Hepatic stellate cell (primary cell): ENCODE data around the gene RNU6-8.

ENCODE experiments used
- DNase-seq: peaks from one replicate; pipeline ENCODE4 v3.0.0; 2011; ENCODE audit warnings: low spot score

RNU6-8 gene

DNA sequence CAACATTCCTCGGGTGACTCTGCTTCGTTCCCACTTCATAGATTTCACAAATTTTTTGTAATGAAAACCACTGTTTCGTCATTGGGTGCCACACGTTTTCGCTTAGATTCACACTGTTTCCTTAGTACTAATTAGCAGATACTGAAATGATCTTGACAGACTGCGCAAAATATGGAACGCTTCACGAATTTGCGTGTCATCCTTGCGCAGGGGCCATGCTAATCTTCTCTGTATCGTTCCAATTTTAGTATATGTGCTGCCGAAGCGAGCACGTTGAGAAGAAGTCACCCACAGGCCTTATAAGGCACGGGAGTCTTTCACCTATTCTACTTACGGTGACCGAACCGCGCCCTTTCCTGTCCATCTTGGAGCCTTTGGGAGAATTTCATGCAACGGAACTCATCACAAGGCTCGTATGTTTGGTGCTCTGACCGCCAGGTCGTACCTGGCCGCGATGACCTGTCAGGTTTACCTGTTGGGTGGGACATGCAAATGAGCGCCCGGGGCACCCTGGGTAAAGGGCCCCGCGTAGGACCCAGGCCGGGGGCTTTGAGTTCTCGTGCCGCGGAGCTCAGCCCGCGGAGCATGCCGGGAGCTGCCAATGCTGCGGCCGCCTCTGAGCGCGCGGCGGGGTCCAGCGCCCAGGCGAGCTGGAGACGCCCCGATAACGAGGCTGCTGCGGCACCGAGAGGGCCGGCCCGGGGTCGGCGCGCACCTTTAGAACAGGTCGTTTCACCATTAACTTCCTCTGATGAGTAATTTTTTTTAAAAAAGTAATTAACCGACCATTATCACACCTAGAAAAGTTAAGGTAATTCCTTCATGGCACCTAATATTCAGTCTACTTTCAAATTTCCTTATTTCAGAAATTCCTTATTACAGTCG, at the start of gene RNU6-8:
Gene RNU6-8, minus strand, starts transcription at position 272 of the 885 bp plus-strand sequence.
- peak; percentile 74 for DNase-seq

DNA sequence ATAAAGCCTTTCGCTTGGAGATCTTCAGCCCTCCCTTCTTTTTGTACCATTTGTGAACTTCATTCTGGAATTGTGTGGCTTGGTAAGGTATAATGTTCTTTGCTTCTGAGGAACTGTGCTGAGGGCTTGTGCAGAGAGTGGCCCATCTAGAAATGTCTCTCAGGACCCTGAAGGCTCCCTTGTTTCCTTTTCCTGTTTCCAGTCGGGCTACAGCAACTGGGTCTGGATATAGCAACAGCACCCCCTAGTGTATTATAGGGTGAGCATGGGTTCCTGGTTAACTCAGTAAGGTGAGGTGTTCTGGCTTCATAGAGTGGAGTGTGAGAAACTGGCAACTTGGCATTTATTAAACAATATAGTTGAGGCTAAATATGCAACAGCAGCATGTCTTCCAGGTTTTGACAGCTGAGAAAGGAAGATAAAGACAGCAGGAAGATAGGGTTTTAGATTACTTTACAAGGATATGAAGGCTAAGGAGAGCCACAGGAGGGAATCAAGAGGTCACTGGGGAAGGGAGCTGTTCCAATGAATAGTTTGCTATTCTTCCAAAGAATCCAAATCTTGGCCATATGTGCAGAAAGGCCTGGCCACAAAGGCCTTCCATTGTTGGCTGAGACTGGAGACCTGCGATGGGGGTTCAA, 49.1 kb upstream of the RNU6-8 start:
- DNase-seq, result peak; percentile 68

DNA sequence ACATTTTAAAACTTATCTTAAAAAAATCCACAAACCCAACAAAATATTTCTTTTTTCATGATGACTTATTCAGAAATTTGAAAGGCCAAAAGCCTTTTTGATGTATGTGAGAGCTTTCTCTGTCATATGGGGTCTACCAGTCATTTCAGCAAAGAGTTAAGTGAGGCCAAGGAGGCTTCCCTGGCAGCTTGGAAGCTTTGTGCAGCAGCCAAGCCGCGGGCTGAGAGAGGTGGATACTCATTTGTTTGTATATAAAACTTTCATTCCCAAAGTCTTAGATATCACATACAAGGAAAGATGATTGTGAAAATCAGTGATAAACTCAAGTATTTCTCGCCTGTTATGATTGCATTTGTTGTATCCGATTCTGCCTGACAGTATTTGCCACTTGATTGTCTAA, 48.5 kb upstream of the RNU6-8 start:
- DNase-seq, result no peak

DNA sequence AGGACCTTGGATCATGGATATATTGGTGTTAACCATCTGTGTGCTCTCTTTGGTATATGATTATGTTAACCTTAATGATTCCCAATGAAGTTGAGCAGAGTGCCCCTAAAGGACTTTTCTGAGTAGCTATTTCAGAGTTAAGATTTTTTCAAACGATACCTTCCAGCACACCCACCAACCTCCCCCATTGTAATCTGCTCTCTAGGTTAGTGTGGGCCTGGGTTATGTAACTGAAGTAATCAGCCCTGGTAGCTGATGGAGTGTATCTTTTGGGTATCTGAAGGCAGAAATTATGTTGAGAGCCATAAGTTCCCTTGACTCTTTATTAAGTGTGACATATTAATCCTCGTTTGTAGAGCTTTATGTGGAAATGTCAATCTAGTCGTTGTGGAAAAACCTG, 47.6 kb upstream of the RNU6-8 start:
- no peak for DNase-seq

DNA sequence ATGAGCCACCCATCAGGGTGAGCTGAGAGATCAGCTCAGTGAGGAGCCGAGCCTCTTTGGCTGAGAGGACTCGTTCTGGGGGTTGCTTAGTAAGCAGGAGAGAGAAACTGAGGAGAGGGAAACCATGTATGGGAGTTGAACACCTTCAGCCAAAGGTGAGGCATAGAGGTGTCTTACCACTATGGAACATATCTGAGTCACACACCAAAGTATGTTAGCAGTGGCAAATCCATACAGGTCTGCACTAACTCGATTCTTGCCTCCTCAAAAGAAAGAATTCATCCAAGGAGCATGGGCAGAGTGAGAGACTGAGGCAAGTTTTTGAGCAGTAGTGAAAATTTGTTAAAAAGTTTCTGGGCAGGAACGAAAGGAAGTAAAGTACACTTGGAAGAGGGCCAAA, 46.7 kb upstream of the RNU6-8 start:
- DNase-seq, result no peak

DNA sequence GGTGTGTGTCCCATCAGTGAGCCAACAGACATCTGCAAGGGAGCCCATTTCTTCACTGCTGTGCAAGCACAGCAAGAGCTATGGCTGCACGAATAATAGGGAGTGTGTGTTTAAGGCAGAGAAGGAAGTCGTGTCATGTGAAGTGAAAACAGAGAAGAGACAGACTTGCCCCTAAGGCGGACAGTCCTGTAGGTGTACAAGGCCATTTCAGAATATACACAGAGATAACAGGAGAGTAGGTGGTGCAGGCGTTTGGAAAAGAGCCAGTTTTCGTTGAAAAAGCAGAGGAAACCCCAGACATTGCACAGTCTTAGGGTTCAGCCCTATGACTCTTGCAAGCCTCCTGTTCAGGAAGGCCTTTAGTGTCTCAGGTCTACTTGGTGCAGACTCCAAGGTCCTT, 46.3 kb upstream of the RNU6-8 start:
- DNase-seq, result no peak

DNA sequence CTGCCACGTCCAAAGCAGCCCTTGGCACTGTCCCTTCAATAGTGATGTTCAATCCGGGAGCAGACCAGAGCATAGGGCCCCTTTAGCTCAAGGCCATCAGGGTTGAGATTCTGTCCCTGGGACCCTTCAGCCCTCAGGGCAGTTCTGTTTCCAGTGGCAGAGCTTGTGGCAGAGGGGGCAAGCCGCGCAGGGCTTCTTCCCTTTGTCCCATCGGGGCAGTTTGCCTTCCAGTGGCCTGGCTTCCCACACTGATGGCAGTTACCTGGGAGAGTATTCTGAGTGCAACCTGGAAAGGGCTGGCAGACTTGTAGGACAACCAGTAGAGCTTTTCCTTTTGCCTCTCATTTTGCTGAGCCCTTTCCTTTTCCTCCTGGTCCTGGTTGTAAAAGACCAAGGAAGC, 43.7 kb upstream of the RNU6-8 start:
- DNase-seq, result no peak

DNA sequence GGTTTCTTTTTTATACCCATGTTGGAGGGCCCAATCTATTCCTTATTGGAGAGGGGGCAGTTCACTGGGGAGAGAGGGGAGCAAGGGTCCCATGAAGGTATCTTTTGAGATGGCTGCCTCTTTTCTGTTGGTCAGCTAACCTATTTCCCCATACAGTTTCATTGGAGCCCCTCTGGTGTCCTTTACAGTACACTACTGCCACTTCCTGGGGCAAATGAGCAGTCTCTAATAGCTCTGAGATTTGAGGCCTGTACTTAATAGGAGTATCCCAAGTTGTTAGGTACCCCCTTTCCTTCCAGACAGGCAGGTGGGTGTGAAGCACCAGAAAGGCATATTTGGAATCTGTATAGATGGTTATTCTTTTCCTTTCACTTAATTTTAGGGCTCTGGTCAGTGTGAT, 41.3 kb upstream of the RNU6-8 start:
- DNase-seq, result peak; percentile 12

DNA sequence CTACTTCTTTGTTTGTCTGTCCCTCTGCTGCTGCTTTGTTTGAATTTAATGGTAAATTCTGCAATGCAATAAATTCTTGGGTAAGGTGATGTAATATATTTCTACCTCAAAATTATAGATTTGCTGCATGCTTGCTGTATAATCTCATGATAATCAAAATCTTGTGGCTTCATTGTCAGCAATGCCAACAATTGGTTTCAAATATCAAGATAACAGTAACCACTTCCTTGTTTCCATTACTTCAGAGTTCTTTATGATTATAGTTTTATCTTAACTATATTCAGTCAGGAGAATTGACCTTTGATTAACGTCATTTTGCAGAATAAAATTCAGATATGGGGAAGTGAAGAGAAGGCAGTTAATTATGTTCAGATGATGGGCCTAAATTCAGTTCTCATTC, 30.2 kb upstream of the RNU6-8 start:
- DNase-seq, result no peak

DNA sequence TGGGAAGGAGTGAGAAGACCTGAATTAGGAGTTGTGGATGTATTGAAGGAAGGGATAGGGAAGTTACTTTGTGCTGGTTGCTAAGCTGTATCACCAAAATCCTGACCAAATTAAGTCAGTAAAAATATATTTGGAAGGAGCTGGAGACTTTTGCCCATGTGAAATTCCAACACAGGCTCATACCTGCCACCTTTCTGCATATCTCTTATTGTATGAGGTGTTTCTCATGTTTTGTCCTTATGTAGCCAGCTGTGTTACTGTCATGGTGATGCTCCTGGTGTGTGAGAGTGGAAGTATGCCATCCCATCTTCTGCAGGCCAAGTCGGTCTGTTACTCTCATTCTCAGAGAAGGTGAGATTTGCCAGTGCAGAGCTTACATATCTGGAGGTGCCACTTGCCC, 29.4 kb upstream of the RNU6-8 start:
- DNase-seq, result no peak

DNA sequence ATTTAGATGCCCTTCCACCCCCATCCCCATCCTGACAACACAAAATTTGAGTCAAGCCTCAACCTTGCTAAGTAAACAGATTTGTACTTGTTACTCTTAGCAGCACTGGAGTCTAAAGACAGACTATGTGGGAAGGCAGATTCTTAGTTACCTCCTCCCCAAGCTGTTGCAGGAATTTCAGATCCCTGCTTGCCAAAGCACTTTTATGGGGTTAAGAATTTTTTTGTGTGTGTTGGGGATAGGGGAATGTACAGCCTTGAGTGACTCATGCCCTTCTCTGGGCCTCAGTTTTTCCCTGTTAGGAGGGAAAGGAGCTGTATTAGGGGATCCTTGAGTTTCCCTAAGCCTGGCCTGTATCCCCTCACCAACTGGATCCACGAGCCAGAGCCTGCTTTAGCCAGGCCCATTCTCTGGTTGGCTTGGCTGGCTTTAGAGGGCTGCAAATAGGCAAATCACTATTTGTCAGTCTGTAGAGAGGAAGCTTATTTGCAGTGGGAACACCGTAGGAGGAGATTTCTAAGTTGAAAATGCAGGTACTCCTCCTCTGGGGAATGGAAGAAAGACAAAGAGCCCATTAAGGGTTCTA, 27.7 kb upstream of the RNU6-8 start:
- DNase-seq, result peak; percentile 64

DNA sequence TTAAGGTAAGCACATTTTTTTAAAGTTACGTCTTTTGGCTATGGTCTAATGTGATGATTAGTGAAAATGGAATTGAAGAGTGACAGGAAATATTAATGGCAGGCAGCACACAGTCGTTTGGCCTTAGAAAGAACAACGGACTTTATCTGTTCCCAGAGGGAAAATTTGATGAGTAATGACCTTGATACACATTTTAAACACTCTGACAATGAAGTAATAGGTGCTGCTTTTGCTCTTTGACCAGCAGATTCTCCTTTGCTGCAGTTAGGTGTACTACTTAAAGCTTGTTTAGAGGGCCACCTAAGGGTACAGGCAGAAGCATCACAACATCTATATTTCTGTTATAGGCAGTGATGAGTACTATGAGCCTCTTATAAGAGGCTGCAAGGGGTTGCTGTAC, 27.1 kb upstream of the RNU6-8 start:
- peak; percentile 19 for DNase-seq

DNA sequence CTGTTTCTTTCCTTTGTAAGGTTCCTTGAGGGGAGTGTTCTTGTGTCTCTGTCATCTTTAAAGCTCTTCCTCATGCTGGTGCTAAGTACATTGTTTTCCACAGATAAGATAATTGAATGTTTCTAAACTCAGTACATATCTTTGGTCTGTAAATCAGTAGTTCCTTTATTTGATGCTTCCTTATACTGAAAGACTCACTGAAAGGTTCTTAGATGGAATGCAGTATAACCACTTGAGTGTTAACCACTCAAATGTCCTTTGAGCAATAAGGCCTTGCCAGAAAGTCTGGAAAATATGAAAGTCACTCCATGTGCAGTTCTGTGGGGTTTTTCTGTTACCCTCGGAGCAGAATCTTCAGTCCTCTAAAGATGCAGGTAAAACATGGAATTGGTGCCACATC, 23.0 kb upstream of the RNU6-8 start:
- DNase-seq, result no peak

DNA sequence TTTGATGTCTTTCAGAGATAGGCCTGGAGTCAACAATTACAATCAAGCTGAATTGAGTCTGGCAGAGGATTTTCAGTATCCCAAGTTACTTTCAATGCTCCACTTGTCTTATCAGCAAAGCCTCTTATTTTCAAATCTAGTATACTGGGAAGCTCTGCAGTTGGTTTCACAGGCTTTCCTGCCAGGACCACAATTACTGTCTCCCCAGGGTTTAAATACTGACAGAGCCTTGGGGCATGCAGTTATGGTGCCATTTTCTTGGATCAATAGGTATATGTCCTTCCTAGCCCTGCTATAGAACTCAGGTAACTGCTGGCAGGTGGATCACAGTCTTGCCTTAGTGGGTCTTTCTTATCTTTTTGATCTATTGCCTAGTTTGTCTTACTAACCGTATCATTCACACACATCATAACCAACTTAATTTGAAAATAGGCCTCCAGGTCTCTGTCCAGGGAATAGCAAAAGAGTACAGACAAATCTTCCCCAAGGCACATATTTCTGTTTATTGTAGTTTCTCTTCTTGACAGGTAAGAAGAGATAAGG, 22.4 kb upstream of the RNU6-8 start:
- no peak for DNase-seq

DNA sequence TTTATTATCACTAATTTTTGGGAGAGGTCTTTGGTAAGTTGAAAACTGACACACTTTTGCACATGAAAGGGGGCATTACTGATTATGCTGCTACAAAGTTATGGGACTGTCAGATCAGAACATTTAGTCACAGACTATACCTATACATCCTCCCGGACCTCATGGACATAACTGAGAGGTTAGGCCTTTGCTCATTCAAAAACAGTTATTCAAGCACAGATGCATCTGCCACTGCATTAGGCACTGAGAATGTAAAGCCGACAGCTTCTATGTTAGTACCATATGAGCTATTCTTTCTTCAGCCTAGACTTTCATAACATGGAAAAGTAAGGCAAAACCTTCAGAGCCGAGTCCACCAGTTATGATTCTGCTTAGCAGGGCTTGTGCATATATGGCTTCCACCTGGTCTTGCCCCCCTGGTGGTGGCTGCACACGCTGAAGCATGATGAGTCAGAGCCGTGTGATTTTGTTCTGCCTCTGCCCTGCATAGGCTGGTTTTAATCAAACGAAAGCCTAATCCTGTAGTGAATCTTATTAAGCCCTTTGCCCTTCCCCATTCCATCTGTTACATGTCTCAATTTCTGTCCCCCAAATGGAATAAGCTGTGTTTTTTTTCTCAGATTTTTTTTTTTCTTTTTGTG, 21.8 kb upstream of the RNU6-8 start:
- peak; percentile 46 for DNase-seq

DNA sequence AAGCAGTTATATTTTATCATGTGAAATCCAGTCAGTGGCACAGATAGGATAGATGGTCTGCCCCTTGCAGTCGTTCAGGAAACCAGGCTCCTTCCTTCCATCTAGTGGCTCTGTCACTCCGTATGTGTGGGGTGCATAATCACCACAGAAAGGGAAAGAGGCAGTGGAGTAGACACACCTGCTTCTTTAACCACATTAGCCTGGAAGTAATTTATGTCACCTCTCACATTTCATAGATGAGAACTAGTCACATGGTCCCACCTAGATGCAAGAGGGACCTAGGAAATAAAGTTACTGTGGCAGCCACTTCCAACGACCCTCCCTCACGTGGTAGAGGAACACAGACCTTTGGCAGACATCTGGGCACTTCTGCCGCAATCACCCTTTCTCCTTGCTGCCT, 14.2 kb upstream of the RNU6-8 start:
- no peak for DNase-seq

DNA sequence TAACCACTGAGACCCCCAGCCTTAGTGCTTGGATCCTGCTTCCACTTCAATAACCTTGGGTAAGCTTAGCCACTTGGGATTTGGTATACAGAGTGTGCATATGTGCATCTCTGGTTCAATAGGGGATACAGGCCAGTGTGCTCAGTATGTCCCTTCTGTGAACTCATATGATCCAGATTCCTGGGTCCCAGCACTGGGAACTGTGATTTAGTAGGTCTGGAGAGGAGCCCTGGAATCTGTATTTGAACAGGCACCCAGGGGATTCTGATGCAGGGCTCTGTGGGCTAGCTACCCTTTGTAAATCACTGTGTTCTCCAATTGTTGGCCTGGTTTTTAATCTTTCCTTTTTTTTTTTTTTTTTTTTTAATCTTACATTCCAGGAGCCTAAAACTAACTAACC, 9.8 kb upstream of the RNU6-8 start:
- no peak for DNase-seq

DNA sequence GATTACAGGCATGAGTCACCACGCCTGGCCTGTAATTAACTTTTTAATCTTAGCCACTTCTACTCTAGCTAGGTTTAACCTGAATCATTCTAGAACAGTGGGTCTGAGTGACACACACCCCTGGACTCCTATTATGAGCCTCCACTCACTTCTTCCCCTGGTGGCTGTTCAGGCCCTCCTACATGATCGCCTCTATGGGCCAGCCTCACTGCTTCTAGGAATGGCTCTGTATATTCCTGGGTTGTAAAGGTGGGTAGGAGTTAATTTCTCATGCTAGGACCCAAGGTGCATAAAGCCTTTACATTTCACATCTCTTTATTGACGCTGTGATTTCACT, 8.0 kb upstream of the RNU6-8 start:
- DNase-seq, result no peak

DNA sequence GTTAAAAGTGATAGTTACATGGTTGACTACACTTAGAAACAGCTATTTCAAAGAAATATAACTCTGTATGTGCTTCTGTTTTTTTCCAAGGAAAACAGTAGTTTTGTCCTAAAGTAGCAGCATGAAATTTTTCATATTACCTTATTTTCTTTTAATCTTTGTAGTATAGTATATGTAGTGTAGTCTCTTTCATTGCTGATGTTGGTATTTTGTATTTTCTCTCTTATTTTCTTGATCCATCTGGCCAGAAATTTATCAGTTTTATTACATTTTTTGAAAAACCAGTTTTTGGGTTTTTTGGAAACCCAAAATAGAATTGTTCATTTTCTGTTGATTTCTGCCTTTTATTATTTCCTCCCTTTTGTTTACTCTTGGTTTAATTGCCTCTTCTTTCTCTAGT, 6.4 kb upstream of the RNU6-8 start:
- DNase-seq, result no peak

DNA sequence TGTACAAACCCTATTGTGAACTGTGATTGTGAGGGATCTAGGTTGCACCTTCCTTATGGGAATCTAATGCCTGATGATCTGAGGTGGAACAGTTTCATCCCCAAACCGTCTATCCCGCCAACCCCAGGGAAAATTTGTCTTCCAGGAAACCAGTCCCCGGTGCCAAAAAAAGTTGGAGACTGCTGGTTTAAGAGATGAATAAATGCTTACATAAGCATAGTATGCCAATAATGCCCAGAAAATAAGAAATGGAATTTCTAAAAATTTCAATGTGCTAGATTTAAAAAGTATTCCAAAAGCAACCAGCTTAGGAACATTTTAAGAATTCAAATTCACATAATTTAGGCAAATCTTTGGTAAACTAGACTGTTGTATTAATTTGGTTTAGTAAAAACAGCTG, 5.4 kb upstream of the RNU6-8 start:
- DNase-seq, result no peak

DNA sequence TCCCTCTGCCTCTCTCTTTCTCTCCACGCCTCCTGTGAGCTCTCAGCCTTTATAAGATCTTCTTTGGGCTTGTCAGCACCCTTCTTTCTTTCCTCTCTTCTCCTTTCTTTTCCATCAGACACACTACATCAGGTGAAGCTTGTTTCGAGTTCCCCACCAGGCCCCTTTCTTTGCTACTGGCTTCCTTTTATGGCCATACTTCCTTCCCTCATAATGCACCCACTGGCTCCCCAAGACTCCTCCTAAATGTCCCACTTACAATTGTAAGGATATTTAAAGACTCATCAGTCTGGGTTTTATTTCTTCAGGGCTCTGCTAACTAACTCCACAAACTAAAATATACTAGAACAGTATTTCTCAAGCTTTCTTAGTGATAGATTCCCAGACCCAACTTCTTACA, 3.5 kb upstream of the RNU6-8 start:
- DNase-seq, result no peak

DNA sequence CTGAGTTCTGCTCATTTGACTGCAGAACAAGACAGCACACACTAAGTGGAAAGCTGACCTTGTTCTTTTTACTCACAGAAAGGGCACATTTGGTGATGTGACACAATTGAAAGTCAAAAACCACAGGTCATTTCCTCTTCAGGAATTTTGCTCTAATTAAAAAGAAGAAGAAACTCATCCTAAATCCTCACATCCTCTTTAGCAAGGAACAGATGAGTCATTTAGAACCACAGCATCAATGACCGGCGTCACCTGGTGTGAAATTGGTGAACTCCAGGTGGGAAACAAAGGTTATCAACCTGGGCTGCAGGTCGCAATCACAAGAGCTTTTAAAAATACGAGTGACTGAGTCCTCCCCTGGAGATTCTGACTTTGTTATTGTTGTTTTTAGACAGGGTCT, 2.9 kb upstream of the RNU6-8 start:
- no peak for DNase-seq

DNA sequence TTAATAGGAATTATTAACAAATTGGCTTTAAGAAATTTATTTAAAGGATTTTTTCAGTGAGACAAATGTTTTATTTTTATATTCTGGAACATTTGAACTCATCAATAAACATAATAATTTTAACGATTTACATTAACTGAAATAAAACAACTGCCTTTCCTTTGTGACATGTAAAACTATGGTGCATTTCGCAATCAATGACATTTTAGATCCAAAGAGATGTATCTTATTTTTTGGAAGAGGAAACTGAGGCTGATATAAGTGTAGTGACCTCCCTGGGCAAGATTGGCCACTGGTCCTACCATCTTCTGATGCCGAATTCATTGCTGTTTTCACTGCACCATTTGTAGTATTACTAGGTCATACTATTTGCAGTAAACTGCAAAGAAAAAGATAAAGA, 2.5 kb upstream of the RNU6-8 start:
- no peak for DNase-seq
